ENCODE measurements around the gene PRDM11.
"Not testable (repeated sequence)": the region's sequence is repeated elsewhere in the genome, so short reads cannot be mapped to it uniquely, and the experiment has no call there.

Gene PRDM11

GRCh38 chr11:45233121-45233803 is 86.8 kb downstream of the PRDM11 start:
- peak; percentile 89 for DNase-seq (ENCODE audit: low spot score)

GRCh38 chr11:45233804-45234170 is 87.3 kb downstream of the PRDM11 start:
- no peak for DNase-seq (ENCODE audit: low spot score)

- DNase-seq (ENCODE audit: low spot score): no peak
These were observed 88.0 kb downstream of the PRDM11 start for GRCh38 chr11:45234306-45235006.

- DNase-seq (ENCODE audit: low spot score): no peak
These were observed 91.4 kb downstream of the PRDM11 start for GRCh38 chr11:45237711-45238315.

GRCh38 chr11:45238724-45239123 is 92.3 kb downstream of the PRDM11 start:
- DNase-seq (ENCODE audit: low spot score): peak; percentile 65

GRCh38 chr11:45239733-45240132 is 93.3 kb downstream of the PRDM11 start:
- DNase-seq (ENCODE audit: low spot score): no peak

- DNase-seq (ENCODE audit: low spot score): no peak
These were observed 97.5 kb downstream of the PRDM11 start for GRCh38 chr11:45243967-45244366.

GRCh38 chr11:45245218-45246045 is 99.0 kb downstream of the PRDM11 start:
- DNase-seq (ENCODE audit: low spot score): no peak

GRCh38 chr11:45246241-45246640 is 99.8 kb downstream of the PRDM11 start:
- DNase-seq (ENCODE audit: low spot score): no peak

GRCh38 chr11:45247433-45247832 is 101.0 kb downstream of the PRDM11 start:
- no peak for DNase-seq (ENCODE audit: low spot score)

- no peak for DNase-seq (ENCODE audit: low spot score)
These were observed 102.1 kb downstream of the PRDM11 start for GRCh38 chr11:45248501-45249011.

GRCh38 chr11:45249372-45249771 is 102.9 kb downstream of the PRDM11 start:
- DNase-seq (ENCODE audit: low spot score): not testable (repeated sequence)

GRCh38 chr11:45250035-45250718 is 103.7 kb downstream of the PRDM11 start:
- DNase-seq (ENCODE audit: low spot score): no peak

GRCh38 chr11:45252134-45252856 is 105.9 kb downstream of the PRDM11 start:
- DNase-seq (ENCODE audit: low spot score): peak; percentile 61

GRCh38 chr11:45252877-45253276 is 106.4 kb downstream of the PRDM11 start:
- DNase-seq (ENCODE audit: low spot score): no peak

GRCh38 chr11:45253640-45254039 is 107.2 kb downstream of the PRDM11 start:
- no peak for DNase-seq (ENCODE audit: low spot score)

GRCh38 chr11:45254070-45254469 is 107.6 kb downstream of the PRDM11 start:
- DNase-seq (ENCODE audit: low spot score): no peak

GRCh38 chr11:45258982-45259530 is 112.6 kb downstream of the PRDM11 start:
- no peak for DNase-seq (ENCODE audit: low spot score)

- no peak for DNase-seq (ENCODE audit: low spot score)
These were observed 113.2 kb downstream of the PRDM11 start for GRCh38 chr11:45259592-45259991.

GRCh38 chr11:45260071-45260470 is 113.6 kb downstream of the PRDM11 start:
- DNase-seq (ENCODE audit: low spot score): no peak

GRCh38 chr11:45262900-45263299 is 116.5 kb downstream of the PRDM11 start:
- no peak for DNase-seq (ENCODE audit: low spot score)
